HG02759 (cell line): Measurements from ENCODE around the gene FJX1.
"Not testable (repeated sequence)": the region's sequence is repeated elsewhere in the genome, so short reads cannot be mapped to it uniquely, and the experiment has no call there.

ENCODE experiments used
- ATAC-seq: cut with Tn5 transposase; IDR thresholded peaks from one replicate; pipeline ENCODE4 v1.9.1; 2021; ENCODE audit warnings: mild to moderate bottlenecking, moderate library complexity; ENCODE audit not compliant: unreplicated experiment

FJX1 gene

GRCh38 chr11:35629914-35630313, 11.7 kb downstream of the FJX1 start:
- ATAC-seq, result no peak

- ATAC-seq, result no peak
Measured at GRCh38 chr11:35631891-35632290, 13.6 kb downstream of the FJX1 start.

GRCh38 chr11:35632301-35632700, 14.0 kb downstream of the FJX1 start:
- no peak for ATAC-seq

GRCh38 chr11:35633827-35634423, 15.7 kb downstream of the FJX1 start:
- no peak for ATAC-seq

GRCh38 chr11:35635933-35636332, 17.7 kb downstream of the FJX1 start:
- ATAC-seq, result no peak

- ATAC-seq, result no peak
Measured at GRCh38 chr11:35639591-35640179, 21.4 kb downstream of the FJX1 start.

- no peak for ATAC-seq
Measured at GRCh38 chr11:35641171-35641897, 23.1 kb downstream of the FJX1 start.

GRCh38 chr11:35641964-35642363, 23.7 kb downstream of the FJX1 start:
- no peak for ATAC-seq

GRCh38 chr11:35647421-35648093, 29.3 kb downstream of the FJX1 start:
- ATAC-seq, result no peak

- no peak for ATAC-seq
Measured at GRCh38 chr11:35650006-35650405, 31.7 kb downstream of the FJX1 start.

GRCh38 chr11:35650467-35650866, 32.2 kb downstream of the FJX1 start:
- no peak for ATAC-seq

- no peak for ATAC-seq
Measured at GRCh38 chr11:35651263-35651662, 33.0 kb downstream of the FJX1 start.

- ATAC-seq, result not testable (repeated sequence)
Measured at GRCh38 chr11:35652786-35653185, 34.5 kb downstream of the FJX1 start.

GRCh38 chr11:35654711-35655110, 36.5 kb downstream of the FJX1 start:
- ATAC-seq, result no peak

- ATAC-seq, result no peak
Measured at GRCh38 chr11:35655254-35655653, 37.0 kb downstream of the FJX1 start.

GRCh38 chr11:35655856-35656255, 37.6 kb downstream of the FJX1 start:
- no peak for ATAC-seq

GRCh38 chr11:35658020-35658948, 40.0 kb downstream of the FJX1 start:
- no peak for ATAC-seq

GRCh38 chr11:35661534-35661933, 43.3 kb downstream of the FJX1 start:
- ATAC-seq, result no peak

- peak; percentile 48 for ATAC-seq
Measured at GRCh38 chr11:35662061-35662648, 43.9 kb downstream of the FJX1 start.

GRCh38 chr11:35662649-35663407, 44.6 kb downstream of the FJX1 start, which contains the start of gene TRIM44:
TSS of gene TRIM44 (plus strand) at chr11:35662775. CDS start at chr11:35663112, 337 bp downstream.
- ATAC-seq, result peak; percentile 90
